T-cell (primary cell): ENCODE results near the gene TMEM163. TPM values are rescaled to one million over a fixed set of nuclear protein-coding genes. Genes with fewer than 3 reads are reported as not detected.

Source experiments
- ATAC-seq, 4 experiments: fragments of 200-7000 bp in 3 of 4; fragments of 150-1000 bp in 1 of 4; cut with Tn5 transposase; replicated peaks in 1 of 4; 1 replicate in 3 of 4; 2 replicates in 1 of 4; pipeline ENCODE4 v1.10.0; 2021; ENCODE audit warnings: moderate library complexity in 3 of 4, mild to moderate bottlenecking in 2 of 4, moderate number of reproducible peaks in 1 of 4
- CTCF ChIA-PET, 2 donors: fragments of 300-600 bp; sonication (Branson Sonifier 250); formaldehyde crosslinking; loops; one replicate each; lab custom pipeline; 2022; ENCODE audit warnings: antibody characterized with exemption in 2 of 2; lab: Charles Lee
- POLR2A ChIA-PET, 2 donors: fragments of 300-600 bp; sonication (Branson Sonifier 250); formaldehyde crosslinking; loops; one replicate each; lab custom pipeline; 2022; ENCODE audit warnings: antibody characterized with exemption in 2 of 2; lab: Charles Lee
- DNase-seq, 35 experiments: peaks; one replicate each; pipeline versions ENCODE4 v3.0.0 to v3.0.0-alpha.2; 2013 to 2023
- H3K27ac ChIP-seq: one replicate; pipeline ENCODE4 v1.5.1; 2013; ENCODE audit warnings: low read length
- H3K27me3 ChIP-seq, 2 experiments: replicated peaks in 1 of 2; 1 replicate in 1 of 2; 2 replicates in 1 of 2; pipeline versions ENCODE4 v1.6.1 to v1.7.0; 2013; ENCODE audit warnings: low read length in 1 of 2, mixed read lengths in 1 of 2; ENCODE audit not compliant: control insufficient read depth in 2 of 2, insufficient read depth in 2 of 2; ENCODE audit errors: extremely low read depth in 1 of 2
- H3K36me3 ChIP-seq, 2 donors: 1 replicate in 1 of 2; 2 replicates in 1 of 2; pipeline versions ENCODE4 v1.6.1 to v1.7.0; 2013; ENCODE audit warnings: low read length in 1 of 2; ENCODE audit not compliant: control insufficient read depth in 2 of 2, insufficient read depth in 1 of 2; ENCODE audit errors: extremely low read depth in 1 of 2
- H3K4me1 ChIP-seq, 2 experiments: 1 replicate in 1 of 2; 2 replicates in 1 of 2; pipeline versions ENCODE4 v1.6.1 to v1.7.0; 2013; ENCODE audit warnings: low read length in 2 of 2, mixed read lengths in 1 of 2; ENCODE audit not compliant: insufficient read depth in 2 of 2, control insufficient read depth in 1 of 2; ENCODE audit errors: extremely low read depth in 1 of 2
- H3K4me3 ChIP-seq, 2 donors: 1 replicate in 1 of 2; 2 replicates in 1 of 2; pipeline versions ENCODE4 v1.5.1 to v1.7.0; 2013; ENCODE audit warnings: mild to moderate bottlenecking in 2 of 2, low read length in 1 of 2, moderate library complexity in 1 of 2; ENCODE audit not compliant: control insufficient read depth in 1 of 2; ENCODE audit errors: extremely low read depth in 1 of 2
- H3K9me3 ChIP-seq: 2 replicates; pipeline ENCODE4 v1.7.0; 2013
- H3K27ac Mint-ChIP-seq, 2 donors: one replicate each; pipeline ENCODE4 v1.8.0; 2020 to 2021; ENCODE audit warnings: mild to moderate bottlenecking in 2 of 2, mixed read lengths in 2 of 2
- H3K27me3 Mint-ChIP-seq, 2 donors: one replicate each; pipeline ENCODE4 v1.8.0; 2021 to 2022; ENCODE audit warnings: mixed read lengths in 2 of 2
- H3K36me3 Mint-ChIP-seq: one replicate; pipeline ENCODE4 v1.8.0; 2021; ENCODE audit warnings: mixed read lengths
- H3K4me1 Mint-ChIP-seq, 3 donors: one replicate each; pipeline ENCODE4 v1.8.0; 2020 to 2022; ENCODE audit warnings: mixed read lengths in 3 of 3, mild to moderate bottlenecking in 1 of 3
- H3K4me3 Mint-ChIP-seq, 3 donors: one replicate each; pipeline ENCODE4 v1.8.0; 2020 to 2022; ENCODE audit warnings: mild to moderate bottlenecking in 3 of 3, mixed read lengths in 3 of 3, moderate library complexity in 3 of 3
- H3K9me3 Mint-ChIP-seq, 3 donors: one replicate each; pipeline ENCODE4 v1.8.0; 2020 to 2022; ENCODE audit warnings: mixed read lengths in 3 of 3
- WGBS: methylation state at CpG from one replicate; pipeline ENCODE4 v1.1.5; 2013; ENCODE audit warnings: missing lambda C conversion rate; ENCODE audit not compliant: insufficient coverage; 5-methylcytosine and 5-hydroxymethylcytosine counted together
- total RNA-seq, 35 experiments: library from RNA in 6 of 35; stranded (reverse) in 6 of 35; fragments of 120-200 nt in 1 of 35; gene quantifications; one replicate each; pipeline versions ENCODE4 v1.2.1 to v1.2.4 and lab custom pipeline; 2013 to 2026

Gene TMEM163
- total RNA-seq, 5 donors from 2014 or later (not counting 1 experiment from before 2014, with no cell fraction given): 0.18 to 0.73 (median 0.35) TPM

DNA sequence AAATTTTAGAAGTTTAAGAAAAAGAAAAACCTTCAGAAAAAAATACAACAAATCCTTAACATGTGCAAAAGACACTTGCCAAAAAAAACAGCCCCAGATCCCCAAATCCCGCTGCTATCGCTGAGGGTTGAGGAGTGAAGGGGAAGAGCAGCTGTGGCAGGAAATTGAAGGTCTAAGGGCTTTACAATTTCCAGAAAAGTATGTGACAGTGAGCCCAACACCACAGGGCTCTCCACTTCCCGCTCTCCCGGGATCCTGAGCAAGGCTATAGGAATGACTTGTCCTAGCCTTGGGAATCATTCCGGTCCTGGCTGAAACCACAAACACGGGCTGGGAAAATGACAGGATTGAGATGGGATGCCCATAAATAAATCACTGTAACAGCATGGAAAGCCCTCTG is 191.4 kb downstream of the TMEM163 start:
- no peaks in the 10 kb centered on the region for H3K36me3 ChIP-seq
- peaks cover 0 to 4% of the 10 kb centered on the region in 2 experiments for H3K27me3 ChIP-seq
- H3K4me1 ChIP-seq: no peaks in the 10 kb centered on the region
- H3K9me3 Mint-ChIP-seq: no peaks in the 10 kb centered on the region
- H3K27ac ChIP-seq: no peak overlapping the region
- 92% methylated on average over 2 of the region's 6 CpGs for WGBS
- H3K27ac Mint-ChIP-seq: no peak overlapping the region
- H3K9me3 ChIP-seq: no peaks in the 10 kb centered on the region
- ChIA-PET POLR2A (no interaction called here), CTCF (no interaction called here)
- H3K4me3 ChIP-seq: no peak overlapping the region
- H3K4me3 Mint-ChIP-seq: no peak overlapping the region
- ATAC-seq (no peak), DNase-seq (no peak)
- no peaks in the 10 kb centered on the region for H3K4me1 Mint-ChIP-seq
- H3K36me3 Mint-ChIP-seq: no peaks in the 10 kb centered on the region
- peaks cover 0 to 3% of the 10 kb centered on the region in 2 donors for H3K27me3 Mint-ChIP-seq

DNA sequence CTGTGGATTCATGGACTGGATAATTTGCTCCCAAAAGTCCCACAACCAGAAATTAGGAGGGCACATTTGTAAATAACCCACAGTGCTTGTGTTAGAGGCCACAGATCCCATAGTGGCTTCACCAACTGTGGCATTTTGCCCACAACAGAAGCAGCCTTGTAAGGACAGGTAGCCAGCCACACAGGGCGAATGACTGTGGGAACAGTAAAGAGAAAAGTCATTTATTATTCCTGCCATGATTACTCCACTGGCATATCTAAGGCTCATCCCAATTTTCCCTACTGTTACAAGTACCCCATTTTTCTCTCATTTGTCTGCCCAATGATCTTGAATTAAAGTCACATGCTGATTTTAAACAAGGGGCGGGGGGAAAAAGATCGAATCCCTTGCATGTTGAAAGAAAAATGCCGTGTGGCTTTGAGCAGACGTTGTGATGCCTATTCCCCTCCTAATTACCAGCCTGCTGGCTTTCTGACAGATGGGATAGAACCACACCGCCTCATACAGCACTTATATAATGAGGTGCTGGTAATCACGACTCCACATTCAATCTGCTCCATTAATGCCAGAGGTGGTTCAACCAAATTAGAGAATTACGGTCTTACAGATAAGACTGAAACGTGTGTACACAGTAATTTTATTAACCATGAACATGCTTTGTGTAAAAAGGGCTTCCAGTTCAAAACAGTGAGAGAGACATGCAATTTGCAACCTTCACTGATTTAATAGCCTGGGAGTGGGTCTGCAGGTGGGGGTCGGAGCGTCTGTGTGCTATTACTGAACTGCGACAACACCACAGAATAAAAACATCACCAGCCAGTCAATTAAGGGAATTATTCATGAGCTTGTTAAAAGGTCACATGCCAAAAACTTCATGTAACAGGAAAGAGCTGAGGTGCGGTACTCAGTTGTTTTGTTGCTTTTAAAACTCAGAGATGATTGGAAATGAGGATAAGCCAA is 196.0 kb downstream of the TMEM163 start:
- no peaks in the 10 kb centered on the region for H3K4me1 Mint-ChIP-seq
- H3K27me3 Mint-ChIP-seq: peaks cover 0 to 3% of the 10 kb centered on the region in 2 donors
- H3K27ac Mint-ChIP-seq: no peak overlapping the region
- no peaks in the 10 kb centered on the region for H3K4me1 ChIP-seq
- POLR2A ChIA-PET: no interaction called here
- H3K9me3 Mint-ChIP-seq: no peaks in the 10 kb centered on the region
- H3K4me3 Mint-ChIP-seq: no peak overlapping the region
- no peaks in the 10 kb centered on the region for H3K36me3 Mint-ChIP-seq
- no peak overlapping the region for H3K27ac ChIP-seq
- CTCF ChIA-PET: no interaction called here
- WGBS: no CpG with 5 or more reads among the region's 13 CpGs
- ATAC-seq (no peak), DNase-seq (no peak)
- H3K36me3 ChIP-seq: no peaks in the 10 kb centered on the region
- H3K27me3 ChIP-seq: peaks cover 0 to 4% of the 10 kb centered on the region in 2 experiments
- no peaks in the 10 kb centered on the region for H3K9me3 ChIP-seq
- no peak overlapping the region for H3K4me3 ChIP-seq

DNA sequence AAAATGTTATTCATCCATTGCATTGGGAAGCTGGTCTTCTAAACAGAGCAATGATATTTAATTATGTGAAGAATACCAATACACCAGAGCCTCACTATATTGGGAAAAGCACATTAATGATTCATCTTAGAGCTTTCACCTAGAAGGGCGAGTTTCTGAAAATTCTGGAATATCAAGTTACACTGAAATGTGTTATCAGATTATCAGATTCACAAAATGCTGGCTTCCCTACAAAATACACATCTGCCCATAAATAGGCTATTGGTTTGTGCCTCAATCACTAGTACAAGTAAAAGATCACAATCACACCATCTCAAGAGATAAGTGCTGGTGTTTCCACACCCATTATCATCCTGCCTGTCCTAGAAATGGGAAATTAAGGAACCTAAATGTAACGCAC is 200.7 kb downstream of the TMEM163 start:
- Mint-ChIP-seq H3K27ac (no peak overlapping the region), H3K4me3 (no peak overlapping the region), H3K36me3 (no peaks in the 10 kb centered on the region), H3K4me1 (peaks cover 0 to under 1% (median 0%) of the 10 kb centered on the region in 3 donors), H3K27me3 (peaks cover 3% of the 10 kb centered on the region in 2 donors), H3K9me3 (no peaks in the 10 kb centered on the region)
- H3K27me3 ChIP-seq: no peaks in the 10 kb centered on the region
- WGBS: no CpG with 5 or more reads among the region's 2 CpGs
- H3K4me1 ChIP-seq: no peaks in the 10 kb centered on the region
- H3K9me3 ChIP-seq: no peaks in the 10 kb centered on the region
- ChIA-PET POLR2A (no interaction called here), CTCF (no interaction called here)
- no peak for ATAC-seq
- DNase-seq: no peak
- H3K4me3 ChIP-seq: no peak overlapping the region
- no peaks in the 10 kb centered on the region for H3K36me3 ChIP-seq
- H3K27ac ChIP-seq: no peak overlapping the region

DNA sequence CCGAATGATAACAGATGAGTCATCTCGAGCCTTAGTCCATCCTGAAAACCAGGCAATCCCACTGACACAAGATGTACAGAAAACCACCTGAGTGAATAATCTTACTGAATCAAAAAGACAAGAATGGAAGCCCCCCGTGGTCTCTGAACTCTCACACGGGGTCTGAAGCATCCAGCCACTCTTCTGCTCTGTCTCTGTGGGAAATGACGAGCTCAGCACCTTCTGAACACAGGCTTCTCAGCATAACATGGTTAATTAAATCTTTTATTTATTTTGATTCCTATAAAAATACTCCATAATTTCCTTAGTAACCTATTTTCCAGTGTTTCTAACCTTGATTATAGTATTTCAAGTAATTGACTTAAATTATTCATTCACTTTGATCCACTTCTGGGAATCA is 203.7 kb downstream of the TMEM163 start:
- POLR2A ChIA-PET: interaction anchor here in 1 of 2 donors (0.5 kb wide), 1 partner anchor 118 kb away, joined by 3 read pairs; no protein-coding TSS in a partner anchor
- H3K27ac Mint-ChIP-seq: no peak overlapping the region

DNA sequence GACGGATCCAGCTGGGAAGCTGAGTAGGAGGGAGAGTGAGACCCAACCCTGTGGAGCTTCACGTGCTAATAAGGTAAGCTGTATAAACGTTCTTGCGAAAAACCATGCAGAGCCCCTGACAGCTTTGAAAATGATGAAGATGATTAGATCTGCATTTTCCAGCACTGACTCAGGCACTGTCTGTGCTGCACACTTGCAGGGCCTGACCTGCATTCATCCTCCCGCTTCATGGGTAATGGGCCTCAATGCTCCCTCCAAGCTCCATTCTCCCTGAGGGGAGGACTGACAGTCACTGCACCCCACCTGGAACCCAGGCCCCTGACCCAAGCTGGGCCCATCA is 205.4 kb downstream of the TMEM163 start:
- DNase-seq (no peak), ATAC-seq (no peak)
- 100% methylated on average over 1 of the region's 5 CpGs for WGBS
- H3K4me3 ChIP-seq: no peak overlapping the region
- H3K27ac Mint-ChIP-seq: no peak overlapping the region
- no peaks in the 10 kb centered on the region for H3K27me3 ChIP-seq
- no peaks in the 10 kb centered on the region for H3K9me3 Mint-ChIP-seq
- peaks cover 0 to 6% (median 0%) of the 10 kb centered on the region in 3 donors for H3K4me1 Mint-ChIP-seq
- no peak overlapping the region for H3K4me3 Mint-ChIP-seq
- H3K27me3 Mint-ChIP-seq: peaks cover 3 to 6% of the 10 kb centered on the region in 2 donors
- ChIA-PET POLR2A (no interaction called here), CTCF (interaction anchor here in 1 of 2 donors (0.9 kb wide), 1 partner anchor 62 kb away, joined by 3 read pairs; no protein-coding TSS in a partner anchor)
- no peaks in the 10 kb centered on the region for H3K36me3 Mint-ChIP-seq
- H3K9me3 ChIP-seq: no peaks in the 10 kb centered on the region
- no peaks in the 10 kb centered on the region for H3K36me3 ChIP-seq
- no peaks in the 10 kb centered on the region for H3K4me1 ChIP-seq
- H3K27ac ChIP-seq: no peak overlapping the region

More for the DNA sequence above, 203.7 kb downstream of the TMEM163 start:
- Mint-ChIP-seq H3K4me3 (no peak overlapping the region), H3K4me1 (peaks cover 0 to 6% (median 0%) of the 10 kb centered on the region in 3 donors), H3K36me3 (no peaks in the 10 kb centered on the region), H3K27me3 (peaks cover 3 to 6% of the 10 kb centered on the region in 2 donors), H3K9me3 (no peaks in the 10 kb centered on the region)
- Histone ChIP-seq H3K27ac (no peak overlapping the region), H3K9me3 (no peaks in the 10 kb centered on the region), H3K27me3 (no peaks in the 10 kb centered on the region), H3K4me1 (no peaks in the 10 kb centered on the region), H3K4me3 (no peak overlapping the region), H3K36me3 (no peaks in the 10 kb centered on the region)
- CTCF ChIA-PET: interaction anchor here in 1 of 2 donors (0.5 kb wide), 1 partner anchor 644 kb away, joined by 4 read pairs; no protein-coding TSS in a partner anchor
- 83% methylated on average over 2 of the region's 5 CpGs for WGBS
- DNase-seq (no peak), ATAC-seq (no peak)

DNA sequence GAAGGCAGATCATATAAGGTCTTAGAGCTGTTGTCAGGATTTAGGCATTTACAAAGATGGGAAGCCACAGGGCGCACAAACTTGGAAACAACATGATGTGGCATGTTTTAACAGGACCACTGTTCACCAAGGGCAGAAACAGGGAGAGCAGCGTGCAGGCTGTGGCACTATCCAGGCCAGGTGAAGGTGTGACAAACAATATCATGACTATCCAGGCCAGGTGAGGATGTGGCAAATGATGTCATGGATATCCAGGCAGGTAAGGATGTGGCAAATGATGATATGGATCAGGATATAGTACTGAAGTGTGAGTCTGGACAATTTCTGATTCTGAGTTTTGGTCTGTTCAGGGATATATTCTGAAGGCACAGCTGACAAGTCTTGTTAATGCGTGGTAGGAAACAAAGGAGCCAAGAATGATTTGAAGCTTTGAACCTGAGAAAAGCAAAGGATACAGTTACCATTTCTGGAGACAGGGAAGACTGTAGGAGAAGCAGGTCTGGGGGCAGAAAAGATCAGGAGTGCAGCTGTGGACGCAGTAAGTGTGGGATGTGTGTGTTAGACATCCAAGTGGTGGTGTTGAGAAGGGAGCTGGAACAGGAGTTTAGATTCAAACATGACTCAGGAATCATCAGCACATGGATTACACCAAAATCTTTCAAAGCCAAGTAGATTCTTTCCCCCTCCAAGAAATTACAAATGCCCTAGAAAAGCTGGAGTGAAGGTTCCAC is 205.9 kb downstream of the TMEM163 start:
- Mint-ChIP-seq H3K4me1 (peaks cover 0 to 6% (median 0%) of the 10 kb centered on the region in 3 donors), H3K4me3 (no peak overlapping the region), H3K36me3 (no peaks in the 10 kb centered on the region), H3K27ac (no peak overlapping the region), H3K9me3 (no peaks in the 10 kb centered on the region), H3K27me3 (peaks cover 3 to 6% of the 10 kb centered on the region in 2 donors)
- Histone ChIP-seq H3K4me1 (no peaks in the 10 kb centered on the region), H3K36me3 (no peaks in the 10 kb centered on the region), H3K27me3 (no peaks in the 10 kb centered on the region), H3K4me3 (no peak overlapping the region), H3K27ac (no peak overlapping the region), H3K9me3 (no peaks in the 10 kb centered on the region)
- no peak for ATAC-seq
- POLR2A ChIA-PET: no interaction called here
- CTCF ChIA-PET: interaction anchor here in 1 of 2 donors (0.9 kb wide), 1 partner anchor 62 kb away, joined by 3 read pairs; no protein-coding TSS in a partner anchor
- no peak for DNase-seq
- WGBS: 76% methylated on average over 3 of the region's 4 CpGs
